Spinal cord (tissue), 10 donors: ENCODE results near the gene DAZAP1. TPM values are rescaled to one million over a fixed set of nuclear protein-coding genes. Genes with fewer than 3 reads are reported as not detected.

Source experiments
- DNase-seq, 6 donors: peaks; one replicate each; pipeline versions ENCODE4 v3.0.0 to v3.0.0-alpha.2; 2013 to 2015; ENCODE audit warnings: low spot score in 6 of 6, low read depth in 4 of 6
- H3K27ac ChIP-seq: one replicate; pipeline ENCODE4 v1.5.1; 2013; ENCODE audit warnings: low read depth, low read length, control low read depth
- H3K27me3 ChIP-seq: one replicate; pipeline ENCODE4 v1.6.1; 2013; ENCODE audit warnings: low read length; ENCODE audit not compliant: control insufficient read depth, insufficient read depth
- H3K36me3 ChIP-seq: one replicate; pipeline ENCODE4 v1.6.1; 2013; ENCODE audit warnings: low read length; ENCODE audit not compliant: control insufficient read depth, insufficient read depth
- H3K4me1 ChIP-seq: one replicate; pipeline ENCODE4 v1.6.1; 2013; ENCODE audit warnings: low read length; ENCODE audit not compliant: control insufficient read depth, insufficient read depth
- H3K4me3 ChIP-seq: one replicate; pipeline ENCODE4 v1.5.1; 2013; ENCODE audit warnings: low read depth, low read length, control low read depth
- H3K9me3 ChIP-seq: one replicate; pipeline ENCODE4 v1.6.1; 2013; ENCODE audit warnings: low read length; ENCODE audit not compliant: control insufficient read depth, insufficient read depth
- WGBS: methylation state at CpG from one replicate; pipeline ENCODE4 v1.1.5; 2013; ENCODE audit warnings: missing lambda C conversion rate; ENCODE audit not compliant: insufficient coverage; 5-methylcytosine and 5-hydroxymethylcytosine counted together
- long read RNA-seq, 4 donors: transcript quantifications; one replicate each; lab custom pipeline, GENCODE V29; 2026
- polyA plus RNA-seq, 2 donors: library from polyadenylated mRNA; unstranded; fragments of 120-200 nt; gene quantifications; one replicate each; pipeline ENCODE4 v1.2.1, GENCODE V29; 2013; ENCODE audit not compliant: insufficient read length in 2 of 2
- total RNA-seq, 2 donors: library from RNA; depleted of rRNA in 1 of 2; stranded (reverse); fragments of 120-200 nt in 1 of 2; fragments of >200 nt in 1 of 2; gene quantifications; one replicate each; pipeline versions ENCODE4 v1.2.3 to v1.2.4, GENCODE V29; 2013 to 2014
- donor health status: healthy.

The DAZAP1 gene
- total RNA-seq, result 10 to 100 TPM; 22.1 to 47.6 TPM
- 10 to 100 TPM; 64.5 to 84.4 TPM for polyA plus RNA-seq
- long read RNA-seq, donor 1, transcript DAZAP1-208 (1 exons, 3,642 nt), result major isoform, 31 of 54 reads
- long read RNA-seq, donor 1, transcript DAZAP1-201 (12 exons, 2,160 nt), result minor isoform, 9 of 54 reads
- long read RNA-seq, donor 1, partial matches to known transcripts, result 6 of 54 reads
- long read RNA-seq, donor 1, other reads (novel, unspliced or antisense), result 0 of 54 reads
- long read RNA-seq, donor 2, transcript DAZAP1-208 (1 exons, 3,642 nt), result major isoform, 13 of 20 reads
- long read RNA-seq, donor 2, partial matches to known transcripts, result 0 of 20 reads
- long read RNA-seq, donor 2, other reads (novel, unspliced or antisense), result 0 of 20 reads
- long read RNA-seq, donor 3, transcript DAZAP1-208 (1 exons, 3,642 nt), result major isoform, 14 of 16 reads
- long read RNA-seq, donor 3, partial matches to known transcripts, result 0 of 16 reads
- long read RNA-seq, donor 3, other reads (novel, unspliced or antisense), result 0 of 16 reads
- long read RNA-seq, donor 4, transcript DAZAP1-208 (1 exons, 3,642 nt), result major isoform, 60 of 139 reads
- long read RNA-seq, donor 4, transcript DAZAP1-201 (12 exons, 2,160 nt), result minor isoform, 16 of 139 reads
- long read RNA-seq, donor 4, partial matches to known transcripts, result 50 of 139 reads
- long read RNA-seq, donor 4, other reads (novel, unspliced or antisense), result 5 of 139 reads

DNA sequence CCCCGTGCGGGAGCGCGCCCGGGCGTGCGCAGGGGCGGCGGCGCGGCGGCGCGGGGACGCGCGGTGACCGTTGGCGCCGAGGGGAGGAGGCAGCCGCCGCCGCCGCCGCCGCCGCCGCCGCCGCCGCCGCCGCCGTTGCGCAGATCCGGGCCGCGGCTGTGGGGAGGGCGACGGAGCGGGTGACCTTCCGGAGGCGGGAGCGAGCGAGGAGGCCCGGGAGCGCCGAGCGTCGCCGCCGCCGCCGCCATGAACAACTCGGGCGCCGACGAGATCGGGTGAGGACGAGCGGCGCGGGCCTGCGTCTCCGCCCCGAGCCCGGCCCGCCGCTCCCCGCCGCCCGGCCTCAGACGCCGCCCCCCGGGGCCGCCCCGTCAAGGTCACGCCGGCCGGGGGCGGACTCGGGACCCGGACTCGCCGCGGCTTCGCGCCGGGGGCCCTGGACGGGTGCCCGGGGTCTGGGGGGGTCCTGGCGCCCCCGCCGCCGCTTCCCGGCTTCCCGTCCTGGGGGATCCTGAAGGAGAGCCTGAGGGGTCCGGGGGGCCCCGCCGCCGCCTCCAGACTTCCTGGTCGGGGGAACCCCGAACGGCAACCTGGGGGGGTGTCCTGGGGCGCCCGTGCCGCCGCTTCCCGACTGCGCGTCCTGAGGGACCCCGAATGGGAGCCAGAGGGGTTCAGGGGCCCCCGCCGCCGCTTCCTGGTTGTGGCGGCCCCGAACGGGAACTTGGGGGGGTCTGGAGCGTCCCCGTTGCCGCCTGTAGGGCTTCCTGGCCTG is at the start of gene DAZAP1:
TSS of gene DAZAP1 (plus strand) at position 59 of the 772 bp plus-strand sequence. CDS start at position 247, 188 bp downstream.
- Histone ChIP-seq H3K4me1 (peaks cover 55% of the 10 kb centered on the region), H3K9me3 (no peaks in the 10 kb centered on the region), H3K27ac (peak within 1 kb of the TSS; percentile 83), H3K27me3 (no peaks in the 10 kb centered on the region), H3K36me3 (peaks cover 42% of the 10 kb centered on the region), H3K4me3 (peak within 1 kb of the TSS; percentile 85)
- WGBS, result under 1% methylated on average over 121 of the region's 121 CpGs
- no peak for DNase-seq

DNA sequence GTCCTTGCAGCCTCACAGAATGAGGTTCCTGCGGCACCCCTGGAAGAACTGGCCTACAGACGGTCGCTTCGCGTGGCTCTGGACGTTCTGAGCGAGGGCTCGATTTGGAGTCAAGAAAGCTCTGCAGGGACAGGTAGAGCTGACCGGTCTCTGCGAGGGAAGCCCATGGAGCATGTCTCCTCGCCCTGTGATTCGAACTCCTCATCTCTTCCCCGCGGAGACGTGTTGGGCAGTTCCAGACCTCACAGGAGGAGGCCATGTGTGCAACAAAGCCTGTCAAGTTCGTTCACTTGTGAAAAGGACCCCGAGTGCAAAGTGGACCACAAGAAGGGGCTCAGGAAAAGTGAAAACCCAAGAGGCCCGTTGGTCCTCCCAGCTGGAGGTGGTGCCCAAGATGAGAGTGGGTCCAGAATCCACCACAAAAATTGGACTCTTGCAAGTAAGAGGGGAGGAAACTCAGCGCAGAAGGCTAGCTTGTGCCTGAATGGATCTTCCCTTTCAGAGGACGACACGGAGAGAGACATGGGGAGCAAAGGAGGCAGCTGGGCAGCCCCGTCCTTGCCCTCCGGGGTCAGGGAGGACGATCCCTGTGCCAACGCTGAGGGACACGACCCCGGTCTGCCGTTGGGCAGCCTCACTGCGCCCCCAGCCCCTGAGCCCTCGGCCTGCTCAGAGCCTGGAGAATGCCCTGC is 47.1 kb upstream of the DAZAP1 start:
- peak in 1 of 6 donors; percentile 22 for DNase-seq
- 33% methylated on average over 30 of the region's 30 CpGs for WGBS
- H3K9me3 ChIP-seq, result no peaks in the 10 kb centered on the region
- H3K27me3 ChIP-seq, result no peaks in the 10 kb centered on the region
- H3K27ac ChIP-seq, result peak overlapping the region; percentile 82
- H3K4me3 ChIP-seq, result no peak overlapping the region
- H3K4me1 ChIP-seq, result peaks cover 67% of the 10 kb centered on the region
- H3K36me3 ChIP-seq, result peaks cover 58% of the 10 kb centered on the region

GRCh38 chr19:1360818-1361461 is 46.4 kb upstream of the DAZAP1 start:
- 4% methylated on average over 29 of the region's 31 CpGs for WGBS
- no peaks in the 10 kb centered on the region for H3K9me3 ChIP-seq
- peak overlapping the region; percentile 82 for H3K27ac ChIP-seq
- peak overlapping the region; percentile 32 for H3K4me3 ChIP-seq
- peaks cover 65% of the 10 kb centered on the region for H3K36me3 ChIP-seq
- peak in 3 of 6 donors; percentile 73 to 91 (median 79) for DNase-seq
- no peaks in the 10 kb centered on the region for H3K27me3 ChIP-seq
- peaks cover 62% of the 10 kb centered on the region for H3K4me1 ChIP-seq

- peak in 1 of 6 donors; percentile 65 for DNase-seq
- Histone ChIP-seq H3K4me1 (peaks cover 56% of the 10 kb centered on the region), H3K27me3 (no peaks in the 10 kb centered on the region), H3K4me3 (peak overlapping the region; percentile 32), H3K36me3 (peaks cover 73% of the 10 kb centered on the region), H3K9me3 (no peaks in the 10 kb centered on the region), H3K27ac (peak overlapping the region; percentile 82)
- 22% methylated on average over 23 of the region's 30 CpGs for WGBS
Measured at GRCh38 chr19:1361601-1362386, 45.6 kb upstream of the DAZAP1 start.

GRCh38 chr19:1362387-1363257 is 44.8 kb upstream of the DAZAP1 start:
- Histone ChIP-seq H3K4me3 (peak overlapping the region; percentile 5), H3K27ac (no peak overlapping the region)
- 79% methylated on average over 31 of the region's 42 CpGs for WGBS

GRCh38 chr19:1363599-1363998 is 43.8 kb upstream of the DAZAP1 start:
- Histone ChIP-seq H3K4me3 (no peak overlapping the region), H3K4me1 (peaks cover 49% of the 10 kb centered on the region), H3K27ac (no peak overlapping the region), H3K27me3 (no peaks in the 10 kb centered on the region), H3K9me3 (no peaks in the 10 kb centered on the region), H3K36me3 (peaks cover 85% of the 10 kb centered on the region)
- no peak for DNase-seq
- WGBS, result 66% methylated on average over 4 of the region's 10 CpGs

More at GRCh38 chr19:1362387-1363257, 44.8 kb upstream of the DAZAP1 start:
- H3K4me1 ChIP-seq, result peaks cover 53% of the 10 kb centered on the region
- H3K9me3 ChIP-seq, result no peaks in the 10 kb centered on the region
- H3K36me3 ChIP-seq, result peaks cover 79% of the 10 kb centered on the region
- no peaks in the 10 kb centered on the region for H3K27me3 ChIP-seq
- peak in 1 of 6 donors; percentile 32 for DNase-seq

DNA sequence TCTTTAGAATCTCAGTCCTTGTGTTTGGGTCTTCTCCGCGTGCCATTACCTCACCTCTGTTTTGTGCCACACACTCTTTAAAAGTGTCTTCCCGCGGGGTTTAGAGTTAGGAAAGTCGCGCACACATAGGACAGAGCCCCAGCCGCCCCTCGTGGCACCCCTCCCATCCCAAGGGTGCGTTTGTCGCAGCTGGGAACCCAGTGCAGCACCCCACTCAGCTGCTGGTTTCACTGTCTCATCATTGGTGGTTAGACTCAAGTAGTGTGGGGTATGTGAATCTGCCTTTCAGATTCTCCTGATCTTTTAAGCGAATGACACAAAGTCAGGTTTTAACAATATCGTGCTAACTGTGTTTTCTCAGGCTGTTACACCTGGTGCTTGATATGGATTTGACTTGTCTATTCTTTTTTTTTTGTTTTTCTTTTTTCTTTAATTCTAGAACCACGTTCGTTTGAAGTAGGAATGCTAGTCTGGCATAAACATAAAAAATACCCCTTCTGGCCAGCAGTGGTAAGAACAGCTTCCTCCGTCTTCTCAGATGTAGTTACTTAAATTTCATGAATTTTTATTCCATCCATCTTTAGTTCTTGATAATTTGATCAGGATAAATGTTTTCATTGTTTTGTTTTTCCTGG is 43.2 kb upstream of the DAZAP1 start:
- H3K9me3 ChIP-seq, result no peaks in the 10 kb centered on the region
- no peaks in the 10 kb centered on the region for H3K27me3 ChIP-seq
- H3K27ac ChIP-seq, result no peak overlapping the region
- DNase-seq, result peak in 1 of 6 donors; percentile 45
- peaks cover 85% of the 10 kb centered on the region for H3K36me3 ChIP-seq
- peaks cover 45% of the 10 kb centered on the region for H3K4me1 ChIP-seq
- 90% methylated on average over 8 of the region's 15 CpGs for WGBS
- H3K4me3 ChIP-seq, result no peak overlapping the region
